Measurements from ENCODE around the gene ABCA10.

- no peak for TF ChIP-seq CTCF (IDR thresholded peaks at IDR 0.05)
- TF ChIP-seq POLR2A (IDR thresholded peaks at IDR 0.05), result no peak
- no peak for TF ChIP-seq POLR2AphosphoS5 (IDR thresholded peaks at IDR 0.05)
Observed at GRCh38 chr17:69222707-69223258, 5.8 kb downstream of the ABCA10 start.
